Amniotic epithelial cell (primary cell): Measurements from ENCODE around the gene TMEM229B.

Experiments
- DNase-seq: peaks from one replicate; pipeline ENCODE4 v3.0.0-alpha.2; 2010; ENCODE audit warnings: low read depth

TMEM229B gene

GRCh38 chr14:67515386-67516079 lies 27.0 kb upstream of the TMEM229B start:
- DNase-seq = no peak

- peak; percentile 30 for DNase-seq
Observed at GRCh38 chr14:67514650-67515385, 26.3 kb upstream of the TMEM229B start.

GRCh38 chr14:67514203-67514607 lies 25.7 kb upstream of the TMEM229B start:
- DNase-seq = no peak

GRCh38 chr14:67513631-67514108 lies 25.1 kb upstream of the TMEM229B start:
- DNase-seq = no peak

GRCh38 chr14:67512463-67513310 lies 24.2 kb upstream of the TMEM229B start:
- DNase-seq = no peak

GRCh38 chr14:67510836-67511235 lies 22.3 kb upstream of the TMEM229B start:
- DNase-seq = peak; percentile 23

- DNase-seq = peak; percentile 70
Observed at GRCh38 chr14:67510121-67510520, 21.6 kb upstream of the TMEM229B start.

GRCh38 chr14:67508956-67509355 lies 20.4 kb upstream of the TMEM229B start:
- DNase-seq = no peak

GRCh38 chr14:67505254-67505653 lies 16.7 kb upstream of the TMEM229B start:
- no peak for DNase-seq

GRCh38 chr14:67503331-67503730 lies 14.8 kb upstream of the TMEM229B start:
- no peak for DNase-seq

- peak; percentile 33 for DNase-seq
Observed at GRCh38 chr14:67502867-67503266, 14.3 kb upstream of the TMEM229B start.

GRCh38 chr14:67501670-67502069 lies 13.1 kb upstream of the TMEM229B start:
- DNase-seq = no peak

- DNase-seq = no peak
Observed at GRCh38 chr14:67500981-67501380, 12.5 kb upstream of the TMEM229B start.

- no peak for DNase-seq
Observed at GRCh38 chr14:67497716-67498115, 9.2 kb upstream of the TMEM229B start.

GRCh38 chr14:67497216-67497615 lies 8.7 kb upstream of the TMEM229B start:
- DNase-seq = no peak

- DNase-seq = no peak
Observed at GRCh38 chr14:67495827-67496226, 7.3 kb upstream of the TMEM229B start.

- DNase-seq = no peak
Observed at GRCh38 chr14:67493092-67493717, 4.7 kb upstream of the TMEM229B start.

GRCh38 chr14:67492538-67492937 lies 4.0 kb upstream of the TMEM229B start:
- no peak for DNase-seq

GRCh38 chr14:67491741-67492507 lies 3.4 kb upstream of the TMEM229B start:
- DNase-seq = peak; percentile 17

GRCh38 chr14:67491285-67491684 lies 2.8 kb upstream of the TMEM229B start:
- no peak for DNase-seq

- peak; percentile 91 for DNase-seq
Observed at GRCh38 chr14:67490196-67490595, 1.7 kb upstream of the TMEM229B start.
